ENCODE measurements around the gene MACO1.
A peak's percentile ranks its signal among the peaks of the same experiment; 100 is the strongest.
"Not testable (repeated sequence)": the region's sequence is repeated elsewhere in the genome, so short reads cannot be mapped to it uniquely, and the experiment has no call there.

Gene MACO1

GRCh38 chr1:25443030-25443699 is 12.5 kb downstream of the MACO1 start:
- in situ Hi-C loops (cut with MboI; ENCODE audit: low pct_unique_long_range_greater_than_20kb, low sequenced_read_pairs, unreplicated experiment), result no loop called here

GRCh38 chr1:25444604-25445003 is 13.9 kb downstream of the MACO1 start:
- in situ Hi-C loops (cut with MboI; ENCODE audit: low pct_unique_long_range_greater_than_20kb, low sequenced_read_pairs, unreplicated experiment); DNase-seq (ENCODE audit: low spot score): not testable (repeated sequence)

More at GRCh38 chr1:25443030-25443699, 12.5 kb downstream of the MACO1 start:
- no peak for TF ChIP-seq CTCF (IDR thresholded peaks at IDR 0.05; ENCODE audit: extremely low read depth, insufficient read depth, missing control alignments)
- no peak for DNase-seq (ENCODE audit: low spot score)

- DNase-seq (ENCODE audit: low spot score), result no peak
- in situ Hi-C loops (cut with MboI; ENCODE audit: low pct_unique_long_range_greater_than_20kb, low sequenced_read_pairs, unreplicated experiment), result no loop called here
- TF ChIP-seq CTCF (IDR thresholded peaks at IDR 0.05; ENCODE audit: extremely low read depth, insufficient read depth, missing control alignments), result no peak
Observed at GRCh38 chr1:25445993-25446538, 15.4 kb downstream of the MACO1 start.

DNA sequence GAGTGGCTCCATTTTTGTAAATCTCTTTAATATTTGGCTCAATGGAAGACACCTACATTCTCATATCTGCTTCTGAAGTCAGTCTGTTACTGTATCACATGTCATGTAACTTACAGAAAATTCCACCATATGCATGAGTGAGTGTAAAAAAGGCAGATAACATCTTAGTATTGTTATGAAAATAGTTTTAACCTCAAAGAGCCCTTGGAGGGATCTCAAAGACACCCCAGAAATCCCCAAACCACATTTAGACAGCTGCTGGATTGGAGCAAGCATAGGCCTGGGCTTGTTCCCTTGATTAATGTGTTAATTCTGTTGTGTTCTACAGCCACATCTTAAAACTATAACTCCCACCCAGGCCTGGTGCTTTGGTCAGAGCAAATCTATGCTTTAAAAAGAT is 16.9 kb downstream of the MACO1 start:
- TF ChIP-seq CTCF (IDR thresholded peaks at IDR 0.05; ENCODE audit: extremely low read depth, insufficient read depth, missing control alignments), result no peak
- in situ Hi-C loops (cut with MboI; ENCODE audit: low pct_unique_long_range_greater_than_20kb, low sequenced_read_pairs, unreplicated experiment), result no loop called here
- peak; percentile 60 for DNase-seq (ENCODE audit: low spot score)

GRCh38 chr1:25450891-25451290 is 20.2 kb downstream of the MACO1 start:
- no peak for TF ChIP-seq CTCF (IDR thresholded peaks at IDR 0.05; ENCODE audit: extremely low read depth, insufficient read depth, missing control alignments)
- in situ Hi-C loops (cut with MboI; ENCODE audit: low pct_unique_long_range_greater_than_20kb, low sequenced_read_pairs, unreplicated experiment), result no loop called here
- no peak for DNase-seq (ENCODE audit: low spot score)

DNA sequence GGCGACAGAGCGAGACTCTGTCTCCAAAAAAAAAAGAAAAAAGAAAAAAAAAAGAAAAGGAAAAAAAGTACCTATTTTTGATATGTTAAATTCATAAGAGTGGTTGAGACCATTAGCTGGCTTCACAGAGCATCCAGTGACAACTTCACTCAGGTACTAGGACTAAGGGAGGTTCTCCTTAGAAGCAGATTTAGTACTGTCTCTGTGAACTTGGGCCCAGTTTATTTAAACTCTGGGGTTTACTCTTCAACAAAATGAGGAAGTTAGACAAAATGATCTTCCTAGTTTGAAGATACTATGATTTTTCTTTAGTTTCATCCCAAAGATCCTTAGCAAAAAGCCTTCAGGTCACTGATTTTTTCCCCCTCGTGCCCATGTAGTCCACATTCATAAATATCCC is 21.2 kb downstream of the MACO1 start:
- DNase-seq (ENCODE audit: low spot score), result no peak
- TF ChIP-seq CTCF (IDR thresholded peaks at IDR 0.05; ENCODE audit: extremely low read depth, insufficient read depth, missing control alignments), result no peak
- in situ Hi-C loops (cut with MboI; ENCODE audit: low pct_unique_long_range_greater_than_20kb, low sequenced_read_pairs, unreplicated experiment), result no loop called here

GRCh38 chr1:25456502-25456901 is 25.8 kb downstream of the MACO1 start:
- no peak for TF ChIP-seq CTCF (IDR thresholded peaks at IDR 0.05; ENCODE audit: extremely low read depth, insufficient read depth, missing control alignments)
- DNase-seq (ENCODE audit: low spot score), result no peak
- in situ Hi-C loops (cut with MboI; ENCODE audit: low pct_unique_long_range_greater_than_20kb, low sequenced_read_pairs, unreplicated experiment), result no loop called here

All from GM13977 (cell line).